HepG2 (cell line): Measurements from ENCODE around the gene TEX30. TPM values are rescaled to one million over a fixed set of nuclear protein-coding genes. Genes with fewer than 3 reads are reported as not detected.

Source experiments
- ELF3 ChIP-seq: IDR thresholded peaks from 2 replicates; pipeline ENCODE4 v1.6.1; 2016; ENCODE audit warnings: missing genetic modification reagents, missing compliant biosample characterization
- GLI4 ChIP-seq: sonication (generic); formaldehyde crosslinking; IDR thresholded peaks from 2 replicates; pipeline ENCODE4 v1.5.1; 2020; ENCODE audit warnings: missing genetic modification reagents, mild to moderate bottlenecking, moderate library complexity, borderline replicate concordance
- ISL2 ChIP-seq: sonication (generic); formaldehyde crosslinking; IDR thresholded peaks from 2 replicates; pipeline ENCODE4 v1.5.0; 2020; ENCODE audit warnings: missing genetic modification reagents
- KLF16 ChIP-seq, 2 experiments: sonication (generic) in 1 of 2; formaldehyde crosslinking in 1 of 2; IDR thresholded peaks; 2 replicates each; pipeline versions ENCODE4 v1.6.1 to v1.8.0; 2016 to 2023; ENCODE audit warnings: missing genetic modification reagents in 2 of 2, missing compliant biosample characterization in 1 of 2
- MAFK ChIP-seq, 2 experiments: IDR thresholded peaks in 1 of 2; conservative IDR thresholded peaks in 1 of 2; 2 replicates each; pipeline ENCODE4 v1.6.1; 2011; ENCODE audit warnings: improper control_type of control experiment in 2 of 2, low read length in 2 of 2
- SIN3B ChIP-seq: fragments of 150-350 bp; IDR thresholded peaks from 2 replicates; pipeline ENCODE4 v1.6.1; 2014; ENCODE audit warnings: low read length
- TBX2 ChIP-seq: sonication (generic); formaldehyde crosslinking; IDR thresholded peaks from 2 replicates; pipeline ENCODE4 v1.5.0; 2020; ENCODE audit warnings: missing genetic modification reagents, mild to moderate bottlenecking, borderline replicate concordance
- ZIK1 ChIP-seq: sonication (generic); formaldehyde crosslinking; IDR thresholded peaks from 2 replicates; pipeline ENCODE4 v1.5.0; 2020; ENCODE audit warnings: mild to moderate bottlenecking, low read depth, missing genetic modification reagents, borderline replicate concordance
- ZNF746 ChIP-seq: sonication (generic); formaldehyde crosslinking; IDR thresholded peaks from 2 replicates; pipeline ENCODE4 v1.8.0; 2022; ENCODE audit warnings: mild to moderate bottlenecking, missing genetic modification reagents
- polyA plus RNA-seq, 8 experiments: library from polyadenylated mRNA; depleted of rRNA in 3 of 8; stranded (reverse) in 7 of 8; unstranded in 1 of 8; fragments of >200 nt; fragmentation: Illumina TruSeq in 4 of 8; extraction: Trizol in 4 of 8; gene quantifications; 2 replicates each; pipeline versions ENCODE4 v1.2.1 to v1.2.3, GENCODE V29; 2011 to 2016; ENCODE audit warnings: low read depth in 4 of 8, missing spikeins in 1 of 8, mixed read lengths in 1 of 8; ENCODE audit not compliant: insufficient read depth in 1 of 8
- total RNA-seq, 5 experiments: library from RNA; depleted of rRNA; stranded (reverse); fragments of >200 nt; fragmentation: Illumina TruSeq; extraction: Trizol; gene quantifications; 2 replicates each; pipeline ENCODE4 v1.2.3, GENCODE V29; 2016; ENCODE audit warnings: low read depth in 1 of 5
- TF ChIP-seq, protein P1 (sequence below): sonication (generic); formaldehyde crosslinking; IDR thresholded peaks from 2 replicates; pipeline ENCODE4 v1.5.1; 2020; ENCODE audit warnings: mild to moderate bottlenecking, missing genetic modification reagents, borderline replicate concordance
- TF ChIP-seq, protein P2 (sequence below): sonication (generic); formaldehyde crosslinking; IDR thresholded peaks from 2 replicates; pipeline ENCODE4 v1.5.0; 2020; ENCODE audit warnings: mild to moderate bottlenecking, missing genetic modification reagents, borderline replicate concordance
- TF ChIP-seq, protein P3 (sequence below): IDR thresholded peaks from 2 replicates; pipeline ENCODE4 v1.6.1; 2018; ENCODE audit warnings: missing genetic modification reagents, mild to moderate bottlenecking, missing compliant biosample characterization
- TF ChIP-seq, protein P4 (sequence below), 2 experiments: sonication (generic) in 1 of 2; formaldehyde crosslinking in 1 of 2; IDR thresholded peaks; 2 replicates each; pipeline versions ENCODE4 v1.4.0 to v1.6.1; 2018 to 2020; ENCODE audit warnings: missing genetic modification reagents in 2 of 2, borderline replicate concordance in 1 of 2, low read depth in 1 of 2, mild to moderate bottlenecking in 1 of 2, missing biosample characterization in 1 of 2

Gene TEX30
- total and polyA plus RNA-seq, 2 of the 13 experiments (the other 11 are each of a cell fraction or from before 2014, with no cell fraction given): 0.60 to 1.2 TPM

DNA sequence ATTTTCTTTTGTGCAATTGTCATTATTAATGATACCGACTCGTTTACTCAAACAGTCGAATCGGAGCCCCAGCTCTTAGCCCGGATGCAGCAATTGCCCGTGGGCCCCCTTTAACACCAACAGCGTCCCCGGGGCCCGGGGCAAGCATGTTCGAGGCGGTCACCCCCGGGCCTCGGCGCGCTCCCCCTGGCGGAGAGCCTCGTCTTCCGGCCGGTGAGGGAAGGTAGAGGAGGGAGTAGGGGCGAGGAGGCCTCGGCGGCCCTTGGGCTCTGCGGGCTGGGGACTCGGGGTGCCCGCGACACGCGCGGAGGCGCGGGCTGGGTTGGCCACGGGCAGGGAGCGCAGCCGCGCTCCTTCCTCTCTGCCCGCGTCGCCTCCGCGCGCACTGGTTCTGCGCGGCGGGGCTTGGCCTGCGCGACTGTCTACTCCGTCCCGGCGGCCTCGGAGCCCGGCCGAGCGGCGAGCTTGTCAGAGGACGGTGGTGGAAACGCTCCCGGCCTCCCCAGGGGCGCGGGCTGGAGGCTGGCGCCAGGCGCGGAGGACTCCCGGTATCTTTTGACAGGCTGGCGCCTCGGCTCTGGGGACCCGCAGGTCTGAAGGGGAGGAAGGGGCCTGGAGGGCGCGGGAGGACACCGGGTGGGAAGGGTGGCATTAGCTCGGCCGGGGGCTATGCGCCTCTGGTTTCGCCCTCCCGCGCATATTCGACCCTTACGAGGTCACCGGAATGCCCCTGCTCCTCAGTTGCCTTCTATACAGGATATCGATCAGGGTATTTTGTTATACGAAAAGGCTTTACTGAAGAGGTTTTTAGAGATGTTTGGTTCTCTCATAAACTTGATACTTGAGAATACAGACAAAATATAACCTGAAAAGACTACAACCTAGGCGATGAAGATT is 26.8 kb upstream of the TEX30 start (continued):
- TF ChIP-seq, protein P1, sequence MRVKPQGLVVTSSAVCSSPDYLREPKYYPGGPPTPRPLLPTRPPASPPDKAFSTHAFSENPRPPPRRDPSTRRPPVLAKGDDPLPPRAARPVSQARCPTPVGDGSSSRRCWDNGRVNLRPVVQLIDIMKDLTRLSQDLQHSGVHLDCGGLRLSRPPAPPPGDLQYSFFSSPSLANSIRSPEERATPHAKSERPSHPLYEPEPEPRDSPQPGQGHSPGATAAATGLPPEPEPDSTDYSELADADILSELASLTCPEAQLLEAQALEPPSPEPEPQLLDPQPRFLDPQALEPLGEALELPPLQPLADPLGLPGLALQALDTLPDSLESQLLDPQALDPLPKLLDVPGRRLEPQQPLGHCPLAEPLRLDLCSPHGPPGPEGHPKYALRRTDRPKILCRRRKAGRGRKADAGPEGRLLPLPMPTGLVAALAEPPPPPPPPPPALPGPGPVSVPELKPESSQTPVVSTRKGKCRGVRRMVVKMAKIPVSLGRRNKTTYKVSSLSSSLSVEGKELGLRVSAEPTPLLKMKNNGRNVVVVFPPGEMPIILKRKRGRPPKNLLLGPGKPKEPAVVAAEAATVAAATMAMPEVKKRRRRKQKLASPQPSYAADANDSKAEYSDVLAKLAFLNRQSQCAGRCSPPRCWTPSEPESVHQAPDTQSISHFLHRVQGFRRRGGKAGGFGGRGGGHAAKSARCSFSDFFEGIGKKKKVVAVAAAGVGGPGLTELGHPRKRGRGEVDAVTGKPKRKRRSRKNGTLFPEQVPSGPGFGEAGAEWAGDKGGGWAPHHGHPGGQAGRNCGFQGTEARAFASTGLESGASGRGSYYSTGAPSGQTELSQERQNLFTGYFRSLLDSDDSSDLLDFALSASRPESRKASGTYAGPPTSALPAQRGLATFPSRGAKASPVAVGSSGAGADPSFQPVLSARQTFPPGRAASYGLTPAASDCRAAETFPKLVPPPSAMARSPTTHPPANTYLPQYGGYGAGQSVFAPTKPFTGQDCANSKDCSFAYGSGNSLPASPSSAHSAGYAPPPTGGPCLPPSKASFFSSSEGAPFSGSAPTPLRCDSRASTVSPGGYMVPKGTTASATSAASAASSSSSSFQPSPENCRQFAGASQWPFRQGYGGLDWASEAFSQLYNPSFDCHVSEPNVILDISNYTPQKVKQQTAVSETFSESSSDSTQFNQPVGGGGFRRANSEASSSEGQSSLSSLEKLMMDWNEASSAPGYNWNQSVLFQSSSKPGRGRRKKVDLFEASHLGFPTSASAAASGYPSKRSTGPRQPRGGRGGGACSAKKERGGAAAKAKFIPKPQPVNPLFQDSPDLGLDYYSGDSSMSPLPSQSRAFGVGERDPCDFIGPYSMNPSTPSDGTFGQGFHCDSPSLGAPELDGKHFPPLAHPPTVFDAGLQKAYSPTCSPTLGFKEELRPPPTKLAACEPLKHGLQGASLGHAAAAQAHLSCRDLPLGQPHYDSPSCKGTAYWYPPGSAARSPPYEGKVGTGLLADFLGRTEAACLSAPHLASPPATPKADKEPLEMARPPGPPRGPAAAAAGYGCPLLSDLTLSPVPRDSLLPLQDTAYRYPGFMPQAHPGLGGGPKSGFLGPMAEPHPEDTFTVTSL (CRISPR knock-in tag): no peak
- peak; percentile 41; the same call in 1 of the 2 replicates for TF ChIP-seq ISL2 (CRISPR knock-in tag)
- TF ChIP-seq MAFK (conservative IDR thresholded peaks at IDR 0.05 in 1 of 2, IDR thresholded peaks at IDR 0.05 in 1 of 2; ENCODE audit: low read length in 2 of 2): no peak
- peak; percentile 61; the same call in 1 of the 2 replicates for TF ChIP-seq TBX2 (CRISPR knock-in tag)
- 0 out of 4 replicates have a peak, but pooled peaks of 1 of the 2 experiments have one; percentile 64 for TF ChIP-seq KLF16 (CRISPR knock-in tag; IDR thresholded peaks at IDR 0.05)
- TF ChIP-seq ZNF746: peak; percentile 60; the same call in 1 of the 2 replicates
- peak; percentile 65; the same call in 1 of the 2 replicates for TF ChIP-seq ZIK1 (CRISPR knock-in tag)
- peak; percentile 83; the same call in 1 of the 2 replicates for TF ChIP-seq GLI4
- no peak for TF ChIP-seq SIN3B
- TF ChIP-seq, protein P2, sequence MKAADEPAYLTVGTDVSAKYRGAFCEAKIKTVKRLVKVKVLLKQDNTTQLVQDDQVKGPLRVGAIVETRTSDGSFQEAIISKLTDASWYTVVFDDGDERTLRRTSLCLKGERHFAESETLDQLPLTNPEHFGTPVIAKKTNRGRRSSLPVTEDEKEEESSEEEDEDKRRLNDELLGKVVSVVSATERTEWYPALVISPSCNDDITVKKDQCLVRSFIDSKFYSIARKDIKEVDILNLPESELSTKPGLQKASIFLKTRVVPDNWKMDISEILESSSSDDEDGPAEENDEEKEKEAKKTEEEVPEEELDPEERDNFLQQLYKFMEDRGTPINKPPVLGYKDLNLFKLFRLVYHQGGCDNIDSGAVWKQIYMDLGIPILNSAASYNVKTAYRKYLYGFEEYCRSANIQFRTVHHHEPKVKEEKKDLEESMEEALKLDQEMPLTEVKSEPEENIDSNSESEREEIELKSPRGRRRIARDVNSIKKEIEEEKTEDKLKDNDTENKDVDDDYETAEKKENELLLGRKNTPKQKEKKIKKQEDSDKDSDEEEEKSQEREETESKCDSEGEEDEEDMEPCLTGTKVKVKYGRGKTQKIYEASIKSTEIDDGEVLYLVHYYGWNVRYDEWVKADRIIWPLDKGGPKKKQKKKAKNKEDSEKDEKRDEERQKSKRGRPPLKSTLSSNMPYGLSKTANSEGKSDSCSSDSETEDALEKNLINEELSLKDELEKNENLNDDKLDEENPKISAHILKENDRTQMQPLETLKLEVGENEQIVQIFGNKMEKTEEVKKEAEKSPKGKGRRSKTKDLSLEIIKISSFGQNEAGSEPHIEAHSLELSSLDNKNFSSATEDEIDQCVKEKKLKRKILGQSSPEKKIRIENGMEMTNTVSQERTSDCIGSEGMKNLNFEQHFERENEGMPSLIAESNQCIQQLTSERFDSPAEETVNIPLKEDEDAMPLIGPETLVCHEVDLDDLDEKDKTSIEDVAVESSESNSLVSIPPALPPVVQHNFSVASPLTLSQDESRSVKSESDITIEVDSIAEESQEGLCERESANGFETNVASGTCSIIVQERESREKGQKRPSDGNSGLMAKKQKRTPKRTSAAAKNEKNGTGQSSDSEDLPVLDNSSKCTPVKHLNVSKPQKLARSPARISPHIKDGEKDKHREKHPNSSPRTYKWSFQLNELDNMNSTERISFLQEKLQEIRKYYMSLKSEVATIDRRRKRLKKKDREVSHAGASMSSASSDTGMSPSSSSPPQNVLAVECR (CRISPR knock-in tag): peak; percentile 92
- TF ChIP-seq ELF3 (CRISPR knock-in tag): peak; percentile 67; the same call in 1 of the 2 replicates
- TF ChIP-seq, protein P3, sequence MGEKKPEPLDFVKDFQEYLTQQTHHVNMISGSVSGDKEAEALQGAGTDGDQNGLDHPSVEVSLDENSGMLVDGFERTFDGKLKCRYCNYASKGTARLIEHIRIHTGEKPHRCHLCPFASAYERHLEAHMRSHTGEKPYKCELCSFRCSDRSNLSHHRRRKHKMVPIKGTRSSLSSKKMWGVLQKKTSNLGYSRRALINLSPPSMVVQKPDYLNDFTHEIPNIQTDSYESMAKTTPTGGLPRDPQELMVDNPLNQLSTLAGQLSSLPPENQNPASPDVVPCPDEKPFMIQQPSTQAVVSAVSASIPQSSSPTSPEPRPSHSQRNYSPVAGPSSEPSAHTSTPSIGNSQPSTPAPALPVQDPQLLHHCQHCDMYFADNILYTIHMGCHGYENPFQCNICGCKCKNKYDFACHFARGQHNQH (CRISPR knock-in tag): peak; percentile 76
- TF ChIP-seq, protein P4, sequence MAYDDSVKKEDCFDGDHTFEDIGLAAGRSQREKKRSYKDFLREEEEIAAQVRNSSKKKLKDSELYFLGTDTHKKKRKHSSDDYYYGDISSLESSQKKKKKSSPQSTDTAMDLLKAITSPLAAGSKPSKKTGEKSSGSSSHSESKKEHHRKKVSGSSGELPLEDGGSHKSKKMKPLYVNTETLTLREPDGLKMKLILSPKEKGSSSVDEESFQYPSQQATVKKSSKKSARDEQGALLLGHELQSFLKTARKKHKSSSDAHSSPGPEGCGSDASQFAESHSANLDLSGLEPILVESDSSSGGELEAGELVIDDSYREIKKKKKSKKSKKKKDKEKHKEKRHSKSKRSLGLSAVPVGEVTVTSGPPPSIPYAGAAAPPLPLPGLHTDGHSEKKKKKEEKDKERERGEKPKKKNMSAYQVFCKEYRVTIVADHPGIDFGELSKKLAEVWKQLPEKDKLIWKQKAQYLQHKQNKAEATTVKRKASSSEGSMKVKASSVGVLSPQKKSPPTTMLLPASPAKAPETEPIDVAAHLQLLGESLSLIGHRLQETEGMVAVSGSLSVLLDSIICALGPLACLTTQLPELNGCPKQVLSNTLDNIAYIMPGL (CRISPR knock-in tag; IDR thresholded peaks at IDR 0.05; ENCODE audit: borderline replicate concordance in 1 of 2, low read depth in 1 of 2): peak; percentile 99
